CD4-positive, alpha-beta T cell treated with Interleukin-10 for 1 hour (primary cell): ENCODE measurements around the gene CEP128.
"Not testable (repeated sequence)": the region's sequence is repeated elsewhere in the genome, so short reads cannot be mapped to it uniquely, and the experiment has no call there.

ENCODE experiments used
- DNase-seq: peaks from one replicate; pipeline ENCODE4 v3.0.0-alpha.2; 2020

CEP128 gene

DNA sequence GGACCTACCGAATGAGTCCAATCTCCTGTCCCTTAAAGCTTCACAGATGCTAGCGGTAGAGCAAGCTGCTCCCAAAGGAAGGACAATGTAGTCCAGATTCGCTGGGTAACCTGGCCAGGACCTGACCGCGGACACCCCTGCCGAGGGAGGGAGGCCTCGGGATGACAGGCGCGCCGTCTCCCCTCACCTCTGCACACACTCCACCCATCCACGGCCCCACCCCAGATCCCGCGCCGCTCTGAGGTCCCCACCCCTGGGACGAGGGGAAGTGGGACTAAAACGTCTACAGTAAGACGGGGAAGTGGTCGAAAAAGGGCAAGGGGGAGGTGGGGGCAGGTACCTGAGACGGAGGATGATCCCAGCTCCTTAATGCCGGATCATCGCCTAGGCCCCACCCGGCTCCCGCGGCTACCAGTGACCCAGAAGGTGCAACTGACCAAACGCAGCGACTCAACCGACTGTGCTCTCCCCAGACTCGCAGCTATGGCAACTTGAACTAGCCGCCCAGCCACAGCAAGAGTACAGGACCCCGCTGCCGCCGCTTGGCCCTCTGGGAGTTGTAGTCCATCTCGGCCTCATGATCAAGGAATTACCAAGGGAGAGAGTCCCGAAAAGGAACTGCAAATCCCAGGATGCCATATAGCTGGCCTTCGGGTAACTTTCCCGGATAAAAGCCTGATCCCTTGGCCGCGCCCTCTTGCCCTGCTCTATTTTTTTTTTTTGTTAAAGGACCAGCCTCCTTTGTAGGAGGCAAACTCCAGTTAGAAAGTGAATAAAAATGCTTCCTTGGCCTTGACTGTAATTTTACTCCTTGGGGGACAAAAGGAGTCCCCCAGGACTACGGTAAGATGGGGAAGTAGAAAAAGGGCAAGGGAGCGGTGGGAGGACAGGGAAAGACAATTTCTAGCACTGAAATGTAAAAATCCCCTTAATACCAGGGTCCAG, at the start of gene CEP128:
TSS of gene CEP128 (minus strand) at position 498 of the 945 bp plus-strand sequence.
- DNase-seq, result peak; percentile 89

- DNase-seq, result no peak
Measured at GRCh38 chr14:80988735-80989429, 47.3 kb upstream of the CEP128 start.

DNA sequence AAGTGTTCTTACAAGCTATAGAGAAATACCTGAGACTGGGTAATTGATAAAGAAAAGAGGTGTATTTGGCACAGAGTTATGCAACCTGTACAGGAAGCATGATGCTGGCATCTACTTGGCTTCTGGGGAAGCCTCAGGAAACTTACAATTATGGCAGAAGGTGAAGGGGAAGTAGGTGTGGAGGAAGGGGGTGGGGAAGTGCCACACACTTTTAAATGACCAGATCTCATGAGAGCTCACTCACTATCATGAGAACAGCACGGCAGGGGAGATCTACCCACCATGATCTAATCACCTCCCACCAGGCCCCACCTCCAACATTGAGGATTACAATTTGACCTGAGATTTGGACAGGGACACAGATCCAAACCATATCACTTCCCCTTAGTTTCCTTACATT, 46.7 kb upstream of the CEP128 start:
- DNase-seq, result no peak

DNA sequence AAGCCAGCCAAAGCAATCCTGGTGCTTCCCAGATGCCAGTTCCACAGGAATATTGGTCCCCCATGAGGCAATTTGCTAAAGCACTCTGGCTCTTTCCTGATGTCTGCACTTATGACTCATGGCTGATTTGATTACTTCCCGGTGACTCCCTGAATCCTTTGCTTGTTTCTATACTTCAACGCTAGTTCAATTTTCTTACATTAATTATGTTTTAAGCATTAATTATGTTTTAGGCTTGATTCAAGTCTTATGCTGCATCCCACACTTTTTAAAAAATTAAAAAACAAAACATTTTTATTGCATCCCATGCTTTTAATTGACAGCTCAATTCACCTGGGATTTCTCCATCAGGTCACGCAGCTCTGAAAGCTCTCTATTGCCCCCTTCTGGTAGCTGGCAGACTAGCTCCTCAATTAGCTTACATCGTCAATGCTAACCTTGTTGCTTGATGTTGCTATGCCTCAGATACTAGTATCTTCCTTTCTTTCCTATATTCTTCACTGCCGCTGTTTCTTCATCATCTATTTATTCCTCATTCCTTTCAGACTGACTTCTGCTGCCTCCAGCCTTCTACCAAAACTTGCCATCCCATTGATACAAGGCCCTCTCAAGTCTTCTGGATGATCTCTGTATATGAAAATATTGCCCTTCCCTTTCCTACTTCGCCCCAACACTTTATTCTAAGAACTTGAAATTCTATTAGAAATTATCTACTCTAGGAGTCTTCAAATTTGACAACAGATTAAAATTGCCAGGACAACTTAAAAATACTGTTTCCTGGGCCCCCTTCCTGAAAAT, 45.9 kb upstream of the CEP128 start:
- DNase-seq, result peak; percentile 76

DNA sequence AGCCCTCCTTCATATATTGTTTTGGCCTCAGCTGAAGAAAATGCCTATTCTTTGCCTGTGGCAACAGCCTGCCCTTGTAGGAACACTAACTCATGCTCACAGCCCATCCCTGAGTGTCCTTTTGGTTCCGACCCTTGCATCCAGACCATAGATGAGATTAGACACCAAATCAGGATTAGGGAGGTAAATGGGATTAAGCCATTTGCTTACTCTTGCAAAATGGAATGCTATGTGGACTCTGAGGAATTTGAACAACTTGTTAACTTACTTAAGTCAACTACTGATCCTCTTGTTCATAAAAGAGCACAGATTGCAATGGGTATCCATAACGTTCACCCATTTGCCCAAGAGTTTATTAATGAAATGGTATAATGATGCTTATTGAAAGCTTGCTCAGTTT, 41.2 kb upstream of the CEP128 start:
- DNase-seq, result no peak

DNA sequence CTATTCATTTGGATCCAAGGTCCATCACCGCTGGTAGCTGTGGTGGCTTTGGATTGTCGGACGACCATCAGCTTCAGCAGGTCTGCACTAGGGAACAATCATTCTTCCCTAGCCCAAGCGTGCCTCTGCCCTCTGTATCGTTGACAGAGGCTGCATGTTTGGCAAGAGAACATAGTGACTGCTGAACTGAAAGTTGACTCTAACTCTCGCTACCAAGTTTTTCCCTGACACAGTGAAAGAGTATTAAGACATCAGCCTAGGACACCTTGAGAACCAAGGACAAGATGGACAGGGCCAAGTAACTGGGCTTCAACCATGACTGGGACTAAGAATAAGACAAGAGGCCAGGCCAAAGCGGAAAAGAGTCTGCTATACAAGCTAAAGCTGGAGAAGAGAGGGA, 40.1 kb upstream of the CEP128 start:
- no peak for DNase-seq

DNA sequence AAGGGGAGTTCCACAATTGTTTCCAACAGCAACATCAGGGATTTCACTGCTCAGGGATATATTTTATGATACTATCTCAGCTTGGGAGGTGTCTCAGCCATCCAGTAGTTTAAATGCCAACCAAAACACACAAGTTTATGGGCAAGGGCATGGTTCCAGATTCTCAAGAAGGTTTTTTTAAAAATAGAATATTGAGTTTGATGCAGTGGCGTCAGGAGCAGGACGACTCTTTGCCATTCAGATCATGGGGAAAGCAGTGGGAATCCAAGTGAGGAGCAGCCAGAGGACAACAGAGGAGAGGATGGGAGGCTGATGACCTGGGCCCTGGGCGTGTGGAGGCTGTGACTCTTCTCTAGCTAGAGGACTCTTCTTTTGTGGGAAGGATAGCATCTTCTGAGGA, 39.6 kb upstream of the CEP128 start:
- DNase-seq, result no peak

GRCh38 chr14:80979951-80980350, 38.4 kb upstream of the CEP128 start:
- no peak for DNase-seq

DNA sequence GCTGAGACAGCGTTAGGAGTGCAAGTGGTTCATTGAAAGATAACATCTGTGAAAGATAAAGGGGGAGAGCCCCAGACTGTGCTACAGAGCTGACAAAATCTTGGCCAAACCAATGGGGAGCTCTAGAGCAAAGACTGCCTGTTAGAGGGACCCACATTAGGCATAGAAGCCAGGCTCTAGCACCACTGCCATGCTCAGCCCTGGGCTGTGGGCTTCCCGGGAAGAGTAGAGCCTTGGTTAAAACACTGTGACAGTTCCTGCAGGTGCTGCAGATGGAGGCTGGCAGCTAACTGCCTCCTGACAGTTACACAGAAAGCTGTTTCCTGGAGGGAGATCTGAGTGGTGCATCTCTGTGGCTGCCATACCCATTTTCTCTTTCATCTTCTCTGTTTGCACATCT, 36.9 kb upstream of the CEP128 start:
- no peak for DNase-seq

DNA sequence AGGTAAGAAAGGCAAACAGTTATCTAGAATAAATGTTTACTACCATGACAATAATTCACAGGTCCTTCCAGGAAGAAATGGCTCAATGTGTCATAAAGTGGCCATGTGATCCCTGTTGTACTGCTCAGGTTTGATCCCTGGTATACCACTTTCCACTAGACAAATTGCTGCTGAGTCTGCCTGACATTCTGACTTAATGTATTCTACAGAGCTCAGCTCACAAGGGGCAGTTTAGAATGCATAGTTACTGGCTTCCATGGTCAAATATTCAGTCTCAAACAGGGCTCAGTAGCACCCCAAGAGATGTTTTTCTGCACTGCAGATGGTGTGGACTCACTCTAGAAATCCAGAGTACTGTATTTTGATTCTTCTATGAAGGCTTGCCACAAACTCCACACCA, 35.7 kb upstream of the CEP128 start:
- DNase-seq, result no peak

- no peak for DNase-seq
Measured at GRCh38 chr14:80974679-80975078, 33.1 kb upstream of the CEP128 start.

GRCh38 chr14:80973931-80974641, 32.5 kb upstream of the CEP128 start:
- peak; percentile 30 for DNase-seq

GRCh38 chr14:80965037-80965436, 23.5 kb upstream of the CEP128 start:
- DNase-seq, result no peak

DNA sequence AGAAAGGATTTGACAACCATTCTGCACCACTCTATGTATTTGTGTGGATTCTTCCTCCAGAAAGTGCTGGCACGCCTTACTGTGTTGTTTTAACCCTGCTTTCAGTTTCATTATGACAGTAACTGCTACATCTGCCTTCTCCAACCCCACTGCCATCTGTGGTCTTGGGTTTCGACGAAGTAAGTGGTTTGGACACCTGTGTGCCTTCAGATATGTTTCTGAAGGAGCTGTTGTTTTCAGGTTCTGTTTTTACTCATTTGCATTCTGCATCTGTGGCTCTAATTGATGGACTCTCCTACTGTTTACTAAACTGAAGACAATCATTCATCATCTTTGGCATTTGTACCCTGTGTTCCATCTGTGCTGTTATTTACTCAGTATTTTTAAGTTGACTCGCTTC, 18.0 kb upstream of the CEP128 start:
- DNase-seq, result peak; percentile 73

DNA sequence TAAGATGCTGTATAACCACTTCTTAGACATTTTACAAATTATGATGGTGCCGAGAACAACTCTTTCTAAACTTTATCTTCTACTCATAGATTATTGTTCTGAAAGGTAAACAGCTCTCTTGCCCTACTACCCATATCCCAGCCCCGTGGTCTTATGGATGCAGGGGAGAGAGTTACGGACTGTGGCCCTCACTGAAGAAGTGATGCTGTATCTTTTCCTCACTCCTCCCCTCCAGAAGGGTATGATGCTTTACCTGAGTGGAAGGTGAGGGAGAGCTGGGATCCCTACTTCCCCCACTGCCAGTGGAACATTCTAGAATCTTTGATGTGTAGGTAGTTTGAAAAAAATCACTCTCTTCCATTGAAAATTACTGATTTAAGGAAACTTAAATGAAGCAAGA, 17.4 kb upstream of the CEP128 start:
- DNase-seq, result no peak

GRCh38 chr14:80958226-80958625, 16.7 kb upstream of the CEP128 start:
- DNase-seq, result no peak

DNA sequence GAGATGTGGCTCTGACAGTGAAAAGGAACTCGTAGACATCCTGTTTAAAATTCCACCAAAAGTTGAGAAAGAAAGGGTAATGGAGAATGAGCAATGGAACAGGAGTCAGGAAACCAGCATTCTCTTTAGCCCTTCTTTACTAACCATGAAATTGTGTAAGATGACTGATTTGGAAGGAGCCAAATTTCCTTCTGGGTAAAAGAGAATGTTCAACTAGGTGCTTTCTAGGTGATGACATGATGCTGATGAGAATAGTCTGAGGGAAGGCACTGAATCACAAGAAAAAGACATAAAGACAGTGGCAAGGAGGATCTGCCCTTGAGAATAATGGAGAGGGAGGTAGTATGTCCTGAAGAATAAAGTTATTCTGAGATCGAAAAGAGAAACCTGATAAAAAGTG, 16.1 kb upstream of the CEP128 start:
- no peak for DNase-seq

- no peak for DNase-seq
Measured at GRCh38 chr14:80956922-80957321, 15.4 kb upstream of the CEP128 start.

GRCh38 chr14:80956102-80956501, 14.6 kb upstream of the CEP128 start:
- DNase-seq, result no peak

- DNase-seq, result no peak
Measured at GRCh38 chr14:80955416-80955941, 13.9 kb upstream of the CEP128 start, which contains the start of gene TSHR. Gene TSHR, plus strand, starts transcription at chr14:80955621. Its CDS starts 60 bp downstream, at chr14:80955681.

DNA sequence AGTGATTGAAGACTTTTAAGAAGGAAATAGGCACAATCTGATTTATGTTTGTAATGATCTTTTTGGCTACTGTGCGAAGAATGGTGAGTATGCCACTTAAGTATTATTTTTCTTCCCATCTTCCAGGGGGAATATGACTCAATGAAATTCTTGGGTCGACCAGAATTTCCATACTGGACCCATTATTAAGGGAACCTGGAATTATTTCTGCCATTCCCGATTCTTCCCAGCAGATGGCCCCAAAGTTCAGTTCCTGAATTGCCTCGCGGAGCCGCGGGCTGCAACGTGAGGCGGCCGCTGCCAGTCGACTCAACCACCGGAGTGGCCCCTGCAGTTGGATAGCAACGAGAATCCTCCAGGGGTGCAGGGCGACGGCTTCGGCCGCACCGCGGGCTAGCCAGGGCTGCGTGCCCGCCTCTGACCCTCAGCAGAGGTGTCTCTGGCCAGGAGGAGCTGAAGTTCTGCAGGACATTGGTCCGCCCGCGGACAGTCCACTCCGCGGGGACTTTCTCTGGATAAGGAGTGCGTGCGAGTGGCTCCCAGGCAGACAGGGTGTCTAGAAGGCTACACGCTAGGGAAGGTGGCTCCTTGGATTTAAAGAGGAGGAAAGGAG, 13.3 kb upstream of the CEP128 start:
- peak; percentile 83 for DNase-seq

DNA sequence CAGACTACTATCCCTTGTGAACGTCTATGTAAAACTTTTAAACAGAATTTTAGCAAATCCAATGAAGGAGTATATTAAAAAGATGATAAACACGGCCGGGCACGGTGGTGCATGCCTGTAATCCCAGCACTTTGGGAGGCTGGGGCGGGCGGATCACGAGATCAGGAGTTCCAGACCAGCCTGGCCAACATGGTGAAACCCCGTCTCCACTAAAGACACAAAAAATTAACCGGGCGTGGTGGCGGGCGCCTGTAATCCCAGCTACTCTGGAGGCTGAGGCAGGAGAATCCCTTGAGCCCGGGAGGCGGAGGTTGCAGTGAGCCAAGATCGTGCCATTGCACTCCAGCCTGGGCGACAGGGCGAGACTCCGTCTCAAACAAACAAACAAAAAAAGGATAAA, 11.7 kb upstream of the CEP128 start:
- DNase-seq, result not testable (repeated sequence)
